Activated CD4-positive, alpha-beta T cell treated with anti-CD3 and anti-CD28 coated beads, Interleukin-2, amount 50 U/mL, for 16 hours (primary cell): ENCODE measurements around the gene P3H3.
"Not testable (repeated sequence)": the region's sequence is repeated elsewhere in the genome, so short reads cannot be mapped to it uniquely, and the experiment has no call there.

Source experiments
- DNase-seq: peaks from one replicate; pipeline ENCODE4 v3.0.0-alpha.2; 2020

The P3H3 gene

DNA sequence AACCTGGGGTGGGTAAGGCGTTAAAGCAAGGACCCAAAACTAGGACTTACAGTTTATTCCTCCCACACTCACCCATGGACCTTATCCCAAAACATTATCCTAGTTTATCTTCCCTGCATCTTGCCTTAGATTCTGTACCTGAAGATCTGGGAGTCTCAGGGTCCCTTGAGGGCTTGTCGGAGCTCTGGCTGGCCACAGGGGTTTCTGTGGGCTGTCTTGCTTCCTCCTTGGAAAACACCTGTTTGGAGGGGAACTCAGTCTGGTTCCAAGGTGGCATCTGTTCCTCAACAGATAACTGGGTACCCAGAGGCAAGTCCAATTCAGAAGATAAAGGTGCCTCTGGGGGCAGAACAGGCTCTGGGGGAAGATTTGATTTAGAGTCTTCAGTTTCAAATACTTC is 21.2 kb downstream of the P3H3 start:
- DNase-seq, result no peak

DNA sequence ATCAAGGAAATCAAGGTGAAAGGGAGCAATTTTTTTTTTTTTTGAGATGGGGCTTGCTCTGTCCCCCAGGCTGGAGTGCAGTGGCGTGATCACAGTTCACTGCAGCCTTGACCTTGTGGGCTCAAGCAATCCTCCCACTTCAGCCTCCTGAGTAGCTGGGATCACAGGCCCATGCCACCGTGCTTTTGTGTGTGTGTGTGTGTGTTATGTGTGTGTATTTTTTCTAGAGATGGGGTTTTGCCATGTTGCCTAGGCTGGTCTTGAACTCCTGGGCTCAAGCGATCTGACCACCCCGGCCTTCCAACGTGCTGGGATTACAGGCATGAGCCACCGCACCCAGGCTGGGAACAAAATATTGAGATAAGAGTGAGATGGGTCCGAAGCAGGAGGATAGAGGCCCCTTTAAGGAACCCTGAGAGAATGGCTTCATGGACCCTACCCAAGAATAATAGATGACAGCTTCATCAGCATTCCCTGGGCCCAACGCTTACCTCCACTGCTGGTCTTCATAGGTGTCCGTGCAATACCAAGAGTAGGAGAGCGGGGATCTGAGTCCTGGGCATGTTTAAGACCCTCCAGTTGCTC is 21.9 kb downstream of the P3H3 start:
- no peak for DNase-seq

DNA sequence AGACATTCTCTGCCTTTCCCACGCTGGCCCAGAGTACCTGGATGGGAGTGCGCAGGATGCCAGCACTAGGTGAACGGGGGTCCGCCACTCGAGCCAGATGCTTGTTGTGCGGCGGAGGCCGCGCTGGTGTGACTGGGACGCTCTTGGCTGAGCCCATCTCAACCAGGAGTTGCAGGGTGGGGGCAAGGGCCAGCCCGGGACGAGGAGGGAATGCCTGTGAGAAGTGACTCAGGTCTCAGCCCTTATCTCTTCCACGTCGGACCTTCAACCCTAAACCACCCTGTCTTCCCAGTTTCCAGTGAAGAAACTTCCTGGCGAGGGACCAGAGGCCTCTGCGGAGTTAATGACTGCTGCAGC is 22.6 kb downstream of the P3H3 start:
- DNase-seq, result no peak

DNA sequence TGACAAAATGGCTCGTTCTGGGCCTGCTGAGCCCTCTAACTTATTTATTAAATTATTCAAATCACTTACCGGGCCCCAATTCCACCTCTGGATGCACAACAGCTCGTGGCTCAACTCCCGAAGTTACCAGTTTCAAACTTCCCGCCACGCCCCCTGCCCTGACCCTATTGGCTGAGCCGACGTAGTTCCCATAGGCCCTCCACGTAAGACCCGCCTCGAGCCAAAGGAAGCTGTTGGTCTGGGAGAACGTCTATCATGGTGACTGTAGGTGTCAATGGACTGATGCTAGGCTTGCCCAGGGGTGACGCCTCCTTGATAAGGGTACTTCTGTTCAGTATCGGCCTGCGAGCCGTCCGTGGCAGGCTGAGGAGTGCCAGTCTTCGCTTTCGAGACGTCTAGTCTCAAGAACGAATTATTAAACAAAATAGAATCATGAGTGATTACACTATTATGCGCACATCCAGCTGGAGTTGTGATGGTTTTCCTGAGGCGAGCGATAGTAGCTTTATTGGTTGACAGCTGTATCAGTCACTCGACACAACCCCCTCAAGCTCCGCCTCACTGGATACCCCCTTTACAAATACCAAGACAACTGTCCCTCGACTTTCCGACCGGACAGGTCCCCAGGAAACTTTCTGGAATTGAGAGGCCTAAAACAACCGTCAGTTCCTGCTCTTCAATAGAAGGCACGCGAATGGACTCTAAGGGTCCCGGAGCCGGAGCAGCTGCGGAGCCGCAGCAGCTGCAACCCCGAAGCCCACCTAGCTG is 23.1 kb downstream of the P3H3 start, which contains the start of gene CDCA3:
TSS of gene CDCA3 (minus strand) at position 134 of the 768 bp plus-strand sequence. CDS start 334 bp downstream, outside the sequence.
- peak; percentile 98 for DNase-seq

DNA sequence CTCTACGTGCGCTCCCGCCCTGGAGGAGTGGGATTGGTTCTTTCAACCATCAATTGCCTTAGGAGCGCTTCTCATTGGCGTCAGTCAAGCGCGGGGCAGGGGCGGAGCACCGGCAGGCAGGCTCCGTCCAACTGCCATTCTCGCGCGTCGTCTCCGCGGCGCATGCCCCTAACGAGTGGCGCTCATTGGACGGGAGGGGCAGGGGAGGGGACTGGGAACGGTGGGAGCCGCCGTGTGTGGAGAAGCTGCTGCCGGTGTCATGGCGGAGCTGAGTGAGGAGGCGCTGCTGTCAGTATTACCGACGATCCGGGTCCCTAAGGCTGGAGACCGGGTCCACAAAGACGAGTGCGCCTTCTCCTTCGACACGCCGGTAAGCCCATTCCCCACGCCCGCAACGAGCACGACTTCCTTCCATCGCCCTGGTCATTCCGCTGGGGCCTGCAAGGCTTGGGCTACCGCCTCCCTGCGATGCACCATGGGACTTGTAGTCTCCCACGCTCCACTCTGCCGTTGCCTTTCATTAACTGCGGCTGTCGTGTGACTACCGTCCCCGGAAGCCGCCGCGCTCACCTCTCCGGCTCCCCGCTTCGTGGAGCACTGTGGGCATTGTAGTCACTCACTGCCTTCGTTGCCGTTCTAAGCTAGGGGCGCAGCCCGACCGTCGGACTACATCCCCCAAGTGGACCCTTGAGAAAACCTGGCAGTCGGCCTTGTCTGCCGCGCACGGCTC is 23.9 kb downstream of the P3H3 start, which contains the start of gene USP5:
TSS of gene USP5 (plus strand) at position 230 of the 730 bp plus-strand sequence. CDS start at position 260, 30 bp downstream.
- peak; percentile 100 for DNase-seq

DNA sequence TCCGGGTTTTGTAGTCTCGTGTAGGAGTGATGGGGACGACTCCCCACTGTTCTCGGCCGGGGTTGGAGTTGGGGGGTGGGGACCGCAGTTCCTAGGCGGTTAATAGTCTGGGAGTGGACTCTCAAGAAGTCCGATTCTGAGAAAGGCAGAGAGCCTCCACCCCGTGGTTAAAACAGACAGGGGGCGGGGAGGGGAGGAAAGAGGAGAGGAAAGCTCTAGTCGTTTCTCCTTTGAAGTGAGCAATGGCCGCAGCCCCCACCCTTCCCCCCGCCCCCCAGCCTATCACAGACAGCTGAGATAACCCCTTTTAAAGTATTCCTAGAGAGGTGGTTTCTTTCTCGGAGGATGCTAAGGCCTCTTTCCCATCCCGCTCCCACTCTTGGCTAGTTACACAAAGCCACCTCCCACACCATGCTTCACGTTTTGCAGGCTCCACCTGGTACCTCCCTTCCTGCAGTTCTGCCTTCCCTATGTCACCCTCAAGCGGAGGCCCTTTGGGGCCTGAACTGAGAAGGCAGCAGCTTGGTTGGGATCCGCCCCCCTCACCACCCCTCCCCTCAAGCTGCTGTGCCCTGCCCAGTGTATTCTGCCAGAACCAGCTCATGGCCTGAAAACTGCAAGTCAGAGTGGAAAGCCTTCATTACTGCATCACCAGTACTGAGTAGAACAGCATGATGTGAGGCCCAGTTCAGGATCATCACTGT is 24.6 kb downstream of the P3H3 start:
- peak; percentile 83 for DNase-seq

DNA sequence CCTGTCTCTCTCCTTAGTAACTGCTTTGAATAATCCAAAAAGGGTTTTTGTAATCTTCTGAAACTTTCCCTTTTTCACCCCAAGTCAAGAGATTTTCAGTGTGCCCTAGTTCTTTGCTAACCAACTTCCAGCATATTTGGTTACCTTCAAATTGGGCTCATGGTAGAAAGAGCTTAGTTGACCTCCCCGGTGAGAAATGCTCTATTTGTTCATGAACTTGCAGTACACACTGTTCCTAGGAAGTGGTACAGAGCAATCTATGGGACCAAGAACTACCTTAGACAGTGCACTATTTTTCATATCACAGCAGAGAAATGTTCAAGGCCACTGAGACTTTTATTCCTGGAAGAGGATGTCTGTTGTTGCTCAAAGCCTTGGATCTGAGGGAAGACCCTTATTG is 25.4 kb downstream of the P3H3 start:
- DNase-seq, result no peak

DNA sequence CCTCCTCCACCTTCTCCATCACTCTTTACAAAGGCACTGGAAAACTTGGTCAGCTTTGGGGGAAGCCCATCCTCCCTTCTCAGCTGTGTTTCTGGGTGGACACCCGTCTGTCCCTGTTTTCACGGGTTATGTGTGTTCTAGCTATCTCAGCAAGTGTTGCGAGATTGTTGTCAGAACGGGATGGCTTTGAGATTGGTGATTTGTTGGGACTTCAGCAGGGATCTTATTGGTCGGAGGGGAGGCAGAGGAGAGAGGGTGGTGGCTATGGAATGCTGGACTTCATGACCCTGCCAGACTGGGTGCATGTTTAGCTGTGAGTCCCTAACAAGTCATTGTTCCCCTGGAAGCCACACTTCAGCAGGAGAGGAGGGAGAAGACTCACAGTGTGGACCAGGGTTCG is 25.8 kb downstream of the P3H3 start:
- no peak for DNase-seq

DNA sequence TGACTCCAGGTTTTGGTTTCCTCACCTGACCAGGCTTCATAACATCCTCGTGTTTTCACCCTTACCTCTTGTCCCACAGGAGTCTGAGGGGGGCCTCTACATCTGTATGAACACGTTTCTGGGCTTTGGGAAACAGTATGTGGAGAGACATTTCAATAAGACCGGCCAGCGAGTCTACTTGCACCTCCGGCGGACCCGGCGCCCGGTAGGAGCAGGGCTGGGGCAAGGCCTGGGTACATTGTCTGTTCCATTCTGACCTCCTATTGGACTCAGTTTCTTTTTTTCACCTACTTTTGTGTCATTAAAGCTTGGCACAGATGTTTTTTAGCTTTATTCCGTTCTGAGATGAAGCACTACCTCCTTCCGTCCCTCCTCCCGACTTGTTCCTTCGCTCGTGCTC is 27.1 kb downstream of the P3H3 start:
- no peak for DNase-seq

DNA sequence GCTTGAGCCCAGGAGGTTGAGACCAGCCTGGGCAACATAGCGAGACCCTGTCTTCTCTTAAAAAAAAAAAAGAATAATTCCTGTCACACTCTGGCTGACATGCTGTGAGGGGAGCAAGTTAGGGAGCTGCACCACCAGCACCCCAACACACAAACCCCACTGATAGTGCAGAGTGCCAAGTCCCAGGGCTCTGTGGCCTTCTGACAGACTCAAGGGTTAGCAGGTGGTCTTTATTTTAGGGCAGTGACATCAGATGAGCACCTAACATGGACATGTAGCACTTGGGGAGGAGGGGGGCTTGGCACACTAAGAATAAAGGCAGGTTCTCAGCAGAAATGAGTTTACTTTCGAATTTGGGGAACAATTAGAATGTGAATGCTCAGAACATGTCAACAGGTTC is 30.6 kb downstream of the P3H3 start:
- no peak for DNase-seq

DNA sequence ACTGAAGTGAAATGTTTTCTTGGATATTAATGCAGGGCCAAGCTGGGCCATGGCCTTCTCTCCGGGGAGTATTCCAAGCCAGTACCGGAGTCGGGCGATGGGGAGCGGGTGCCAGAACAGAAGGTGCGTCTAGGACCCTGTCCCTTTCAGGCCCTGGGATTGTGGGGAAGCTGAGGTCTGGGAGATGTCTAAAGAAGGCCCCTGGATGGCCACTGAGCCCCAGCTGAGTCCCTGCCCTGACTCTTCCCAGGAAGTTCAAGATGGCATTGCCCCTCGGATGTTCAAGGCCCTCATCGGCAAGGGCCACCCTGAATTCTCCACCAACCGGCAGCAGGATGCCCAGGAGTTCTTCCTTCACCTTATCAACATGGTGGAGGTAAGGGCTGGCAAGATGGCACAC is 31.9 kb downstream of the P3H3 start:
- no peak for DNase-seq

DNA sequence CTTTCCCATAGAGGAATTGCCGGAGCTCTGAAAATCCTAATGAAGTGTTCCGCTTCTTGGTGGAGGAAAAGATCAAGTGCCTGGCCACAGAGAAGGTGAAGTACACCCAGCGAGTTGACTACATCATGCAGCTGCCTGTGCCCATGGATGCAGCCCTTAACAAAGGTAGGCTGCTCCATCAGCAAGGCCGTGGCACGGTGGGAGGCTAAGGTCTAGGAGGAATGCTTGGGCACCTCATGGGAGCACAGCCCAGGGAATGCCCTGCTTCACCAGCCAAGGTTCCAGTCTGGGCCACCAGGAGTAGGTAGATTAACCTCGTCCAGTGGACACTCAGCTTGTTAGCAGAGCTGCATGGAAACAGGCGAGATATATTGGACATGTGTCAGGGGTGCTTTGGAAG is 32.7 kb downstream of the P3H3 start:
- DNase-seq, result no peak

DNA sequence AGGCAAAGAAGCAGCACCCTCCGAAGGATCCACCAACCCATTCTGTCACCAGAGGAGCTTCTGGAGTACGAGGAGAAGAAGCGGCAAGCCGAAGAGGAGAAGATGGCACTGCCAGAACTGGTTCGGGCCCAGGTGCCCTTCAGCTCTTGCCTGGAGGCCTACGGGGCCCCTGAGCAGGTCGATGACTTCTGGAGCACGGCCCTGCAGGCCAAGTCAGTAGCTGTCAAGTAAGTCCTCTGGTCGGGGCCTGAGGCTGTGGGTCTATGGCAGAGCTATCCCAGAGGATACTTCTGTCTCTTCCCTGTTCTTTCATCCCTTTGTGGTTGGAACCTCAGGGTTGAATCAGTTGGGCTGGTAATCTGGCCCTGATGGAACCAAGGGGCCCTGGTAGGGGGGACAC is 33.2 kb downstream of the P3H3 start:
- DNase-seq, result no peak

DNA sequence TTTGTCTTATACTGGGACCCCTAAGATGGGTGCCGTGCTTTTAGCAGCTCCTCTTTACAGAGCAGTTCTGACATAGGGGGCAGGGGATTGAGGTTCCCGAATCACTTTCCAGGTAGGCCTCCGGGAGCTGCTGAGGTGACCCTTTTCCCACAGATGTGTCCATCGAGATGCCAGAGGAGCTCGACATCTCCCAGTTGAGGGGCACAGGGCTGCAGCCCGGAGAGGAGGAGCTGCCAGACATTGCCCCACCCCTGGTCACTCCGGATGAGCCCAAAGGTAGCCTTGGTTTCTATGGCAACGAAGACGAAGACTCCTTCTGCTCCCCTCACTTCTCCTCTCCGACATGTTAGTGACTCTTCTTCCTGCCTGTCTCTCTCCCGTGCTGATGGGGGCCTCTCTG is 34.8 kb downstream of the P3H3 start:
- DNase-seq, result no peak

DNA sequence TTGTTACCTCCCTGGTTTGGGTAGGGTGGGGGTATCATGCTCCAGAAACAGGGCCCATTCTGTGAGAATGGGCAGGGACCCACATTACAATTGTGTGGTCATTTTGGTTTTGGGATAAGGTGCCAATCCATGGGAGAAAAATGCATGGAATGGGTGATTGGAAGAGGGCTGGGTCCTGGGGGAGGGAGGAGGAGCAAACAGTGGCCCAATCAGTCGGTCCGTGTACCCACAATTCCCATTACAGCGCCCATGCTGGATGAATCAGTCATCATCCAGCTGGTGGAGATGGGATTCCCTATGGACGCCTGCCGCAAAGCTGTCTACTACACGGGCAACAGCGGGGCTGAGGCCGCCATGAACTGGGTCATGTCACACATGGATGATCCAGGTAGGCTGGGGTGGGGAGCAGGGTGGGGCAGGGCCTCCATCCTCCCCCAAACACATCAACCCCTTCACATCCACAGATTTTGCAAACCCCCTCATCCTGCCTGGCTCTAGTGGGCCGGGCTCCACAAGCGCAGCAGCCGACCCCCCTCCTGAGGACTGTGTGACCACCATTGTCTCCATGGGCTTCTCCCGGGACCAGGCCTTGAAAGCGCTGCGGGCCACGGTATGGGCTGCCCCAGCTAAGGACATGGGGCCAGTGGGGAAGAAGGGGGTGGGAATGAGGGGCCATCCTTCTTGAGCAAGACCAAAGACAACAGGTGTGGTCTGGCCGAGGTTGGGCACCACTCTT is 35.5 kb downstream of the P3H3 start:
- DNase-seq, result no peak

DNA sequence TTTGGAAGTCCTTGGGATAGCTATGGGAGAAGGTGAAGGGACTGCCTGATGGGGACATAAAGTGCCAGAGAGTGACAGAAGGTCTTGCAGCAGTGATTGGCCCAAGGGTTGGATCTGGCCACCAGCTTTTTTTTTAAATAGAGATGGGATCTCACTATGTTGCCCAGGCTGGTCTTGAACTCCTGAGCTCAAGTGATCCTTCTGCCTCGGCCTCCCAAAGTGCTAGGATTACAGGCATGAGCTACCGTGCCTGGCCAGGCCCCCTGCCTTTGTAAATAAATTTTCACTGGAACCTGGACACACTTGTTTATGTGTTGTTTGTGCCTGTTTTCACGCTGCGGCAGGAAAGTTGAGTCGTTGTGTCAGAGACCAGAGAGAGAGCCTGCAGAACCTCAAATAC is 37.1 kb downstream of the P3H3 start:
- DNase-seq, result not testable (repeated sequence)

DNA sequence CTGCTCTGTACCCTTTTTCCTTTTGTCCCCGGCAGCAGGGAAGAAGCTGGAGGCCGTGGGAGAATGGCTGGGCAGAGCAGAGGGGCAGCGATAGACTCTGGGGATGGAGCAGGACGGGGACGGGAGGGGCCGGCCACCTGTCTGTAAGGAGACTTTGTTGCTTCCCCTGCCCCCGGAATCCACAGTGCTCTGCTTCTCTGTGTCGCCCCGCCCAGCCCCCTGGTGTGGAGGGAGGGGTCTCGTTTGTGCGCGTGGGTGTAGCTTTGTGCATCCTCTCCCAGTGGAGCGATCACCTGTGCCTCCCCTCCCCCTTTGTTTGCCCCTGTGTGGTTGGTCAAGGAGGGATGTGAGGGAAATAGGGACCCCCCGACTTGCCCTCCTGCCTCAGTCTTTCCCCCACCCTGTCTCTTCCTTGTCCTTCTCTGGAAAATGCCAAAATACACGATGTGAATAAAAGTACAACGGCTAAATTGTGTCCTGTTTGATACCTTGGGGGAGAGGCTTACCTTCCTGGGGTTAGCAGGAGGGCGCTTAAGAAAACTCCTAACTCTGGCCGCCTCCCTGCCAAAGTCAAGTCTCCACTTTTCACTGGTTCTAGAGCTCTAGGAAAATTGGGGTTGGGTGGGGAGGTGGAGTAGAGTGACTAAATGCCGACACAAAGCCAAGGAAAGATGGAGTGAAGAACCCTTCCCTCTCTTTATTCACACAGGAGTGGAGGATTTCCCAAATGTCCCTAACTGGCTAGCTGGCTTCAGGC is 38.1 kb downstream of the P3H3 start:
- no peak for DNase-seq

DNA sequence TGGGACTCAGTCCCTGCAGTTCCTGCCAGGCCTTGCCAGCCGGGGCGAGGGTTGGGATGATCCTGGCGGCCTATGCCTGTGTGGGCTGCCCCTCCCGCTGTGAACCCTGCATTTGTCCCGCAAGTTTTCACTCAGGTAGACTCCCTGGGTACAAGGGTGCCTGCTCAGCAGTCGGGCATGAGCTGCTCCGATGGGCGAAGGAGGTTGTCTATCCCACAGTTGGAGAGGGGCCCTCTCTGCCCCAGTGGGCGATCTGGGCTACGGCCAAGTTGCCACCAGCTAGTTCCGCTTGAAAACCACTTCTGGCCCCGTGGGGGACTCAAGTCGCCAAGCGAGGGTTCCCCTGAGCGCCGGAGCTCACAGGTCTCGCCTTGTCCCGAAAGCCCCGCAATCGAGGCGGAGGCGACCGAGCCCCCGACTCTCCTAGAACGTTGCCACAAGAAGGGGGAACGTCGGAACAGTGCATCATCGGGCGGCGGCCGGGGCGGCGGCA is 38.8 kb downstream of the P3H3 start:
- DNase-seq, result no peak

DNA sequence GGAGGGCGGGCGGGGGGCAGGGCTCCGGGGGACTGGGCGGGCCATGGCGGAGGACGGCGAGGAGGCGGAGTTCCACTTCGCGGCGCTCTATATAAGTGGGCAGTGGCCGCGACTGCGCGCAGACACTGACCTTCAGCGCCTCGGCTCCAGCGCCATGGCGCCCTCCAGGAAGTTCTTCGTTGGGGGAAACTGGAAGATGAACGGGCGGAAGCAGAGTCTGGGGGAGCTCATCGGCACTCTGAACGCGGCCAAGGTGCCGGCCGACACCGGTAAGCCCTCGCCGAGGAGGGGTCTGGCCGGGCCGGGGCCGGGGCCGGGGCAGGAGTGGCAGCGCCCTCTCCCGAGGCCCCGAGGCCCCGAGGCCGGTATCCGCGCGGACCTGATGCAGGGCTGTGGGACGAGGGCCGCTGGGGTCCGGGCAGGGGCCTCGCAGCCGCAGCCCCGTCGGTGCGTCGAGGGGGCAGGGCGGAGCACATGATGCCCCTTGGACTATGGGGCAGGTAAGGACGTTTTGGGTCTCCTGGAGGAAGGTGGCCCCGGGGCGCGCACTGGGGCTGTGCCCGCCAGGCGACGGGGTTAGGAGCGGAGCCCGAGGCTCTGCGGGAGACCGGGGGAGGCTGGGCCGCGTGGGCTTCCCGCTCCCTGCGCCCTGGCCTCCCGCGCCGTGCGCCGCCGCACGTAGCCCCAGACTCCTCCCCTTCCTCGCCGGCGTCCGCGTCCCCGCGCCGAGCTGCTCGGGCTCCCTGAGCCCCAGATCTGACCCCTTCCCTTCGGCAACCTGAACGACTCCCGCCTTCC is 39.4 kb downstream of the P3H3 start, which contains the start of gene TPI1:
TSS of gene TPI1 (plus strand) at position 119 of the 798 bp plus-strand sequence. CDS start at position 155, 36 bp downstream.
- DNase-seq, result peak; percentile 88

DNA sequence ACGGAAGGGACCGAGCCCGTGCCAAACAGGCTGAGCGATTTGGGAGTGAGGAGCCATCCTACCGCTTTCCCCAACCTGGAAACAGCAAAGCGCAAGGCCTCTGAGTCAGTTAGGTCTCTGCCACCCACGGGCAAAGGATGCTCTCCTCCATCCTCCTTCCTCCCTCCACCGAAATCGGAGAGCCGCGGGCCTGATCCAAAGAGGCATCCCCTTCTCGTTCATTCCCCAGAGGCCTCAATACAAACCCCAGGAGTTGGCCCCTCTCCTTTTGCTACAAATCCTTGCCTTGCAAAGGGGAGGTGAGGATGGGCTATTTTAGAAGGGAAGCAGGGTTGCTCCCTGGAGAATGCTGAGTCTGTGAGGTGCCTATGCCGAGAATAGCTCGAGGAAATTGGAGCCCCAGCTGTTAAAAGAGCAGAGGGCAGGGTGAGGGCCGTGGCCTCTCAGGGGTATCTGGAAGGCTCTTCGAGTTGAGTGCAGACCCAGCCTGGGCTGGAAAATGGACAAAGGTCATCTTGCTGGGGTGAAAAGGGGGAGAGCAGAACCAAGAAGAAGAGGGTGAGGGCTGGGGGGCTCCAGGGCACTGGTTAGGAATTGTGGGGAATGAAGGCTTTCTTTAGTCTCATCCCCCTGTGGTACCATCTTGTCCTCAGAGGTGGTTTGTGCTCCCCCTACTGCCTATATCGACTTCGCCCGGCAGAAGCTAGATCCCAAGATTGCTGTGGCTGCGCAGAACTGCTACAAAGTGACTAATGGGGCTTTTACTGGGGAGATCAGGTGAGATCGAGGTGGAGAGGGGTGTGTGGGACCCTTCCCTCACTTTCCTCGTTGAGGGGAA is 40.2 kb downstream of the P3H3 start:
- no peak for DNase-seq
